ENCODE results near the gene NUP210L. TPM values are rescaled to one million over a fixed set of nuclear protein-coding genes. Genes with fewer than 3 reads are reported as not detected.

The NUP210L gene
- total RNA-seq (2021) = not detected in 2 replicates
- percentile 23 among the genes with signal in this experiment for Bru-seq, nascent RNA
- percentile 26 among the genes with signal in this experiment for BruChase-seq, experiment 1, labeled RNA remaining after a 2-hour chase
- percentile 21 among the genes with signal in this experiment for BruChase-seq, experiment 2, labeled RNA remaining after a 6-hour chase
- long read RNA-seq, partial matches to known transcripts = 0 of 3 reads
- long read RNA-seq, other reads (novel, unspliced or antisense) = 3 of 3 reads

GRCh38 chr1:154154534-154155191 is at the start of gene NUP210L:
NUP210L (minus strand) TSS chr1:154155073.
- TF ChIP-seq CTCF (conservative IDR thresholded peaks at IDR 0.05) (no peak), EZH2 (IDR thresholded peaks at IDR 0.05; ENCODE audit: low read depth) (no peak)
- POLR2A ChIA-PET (ENCODE audit: unreplicated experiment) = no interaction called here
- intact Hi-C loops (cut with micrococcal nuclease; ENCODE audit: unreplicated experiment) = no loop called here
- Histone ChIP-seq H2AFZ (no peak within 1 kb of the TSS), H3K9me3 (ENCODE audit: insufficient read depth, low read depth) (no peaks in the 10 kb centered on the region), H4K20me1 (ENCODE audit: insufficient read depth) (no peaks in the 10 kb centered on the region; the same call in none of the 2 replicates), H3K27me3 (ENCODE audit: insufficient read depth, low read depth) (no peaks in the 10 kb centered on the region), H3K4me2 (no peak within 1 kb of the TSS), H3K27ac (no peak within 1 kb of the TSS), H3K79me2 (ENCODE audit: low read depth) (no peaks in the 10 kb centered on the region), H3K4me3 (no peak within 1 kb of the TSS), H3K36me3 (ENCODE audit: low read depth) (0 out of 2 replicates have a peak, but pooled peaks cover 17% of the 10 kb centered on the region), H3K4me1 (replicated peaks; ENCODE audit: insufficient read depth) (no peaks in the 10 kb centered on the region), H3K9me2 (ENCODE audit: insufficient read depth) (no peaks in the 10 kb centered on the region), H3F3A (ENCODE audit: insufficient read depth, low read depth) (peaks cover 14% of the 10 kb centered on the region)
- no TSS peak for BruUV-seq (replicated peaks)
- no peak for DNase-seq
- CTCF ChIA-PET = no interaction called here

GRCh38 chr1:154199563-154199879 is 44.6 kb upstream of the NUP210L start:
- no peaks in the 10 kb centered on the region for H3K9me2 ChIP-seq (ENCODE audit: insufficient read depth)

More at GRCh38 chr1:154199563-154199879, 44.6 kb upstream of the NUP210L start:
- H4K20me1 ChIP-seq (ENCODE audit: insufficient read depth) = no peaks in the 10 kb centered on the region
- ChIA-PET CTCF (interaction anchor here (1.1 to 1.3 kb wide), 2 partner anchors 11 to 135 kb away, joined by 4 to 6 read pairs; no protein-coding TSS in a partner anchor), POLR2A (ENCODE audit: unreplicated experiment) (no interaction called here)
- no peaks in the 10 kb centered on the region for H3K79me2 ChIP-seq (ENCODE audit: low read depth)
- no peak for DNase-seq
- no peak overlapping the region for H3K27ac ChIP-seq
- H2AFZ ChIP-seq = no peak overlapping the region
- H3F3A ChIP-seq (ENCODE audit: insufficient read depth, low read depth) = peaks cover 5% of the 10 kb centered on the region; the same call in 1 of the 2 replicates
- H3K4me3 ChIP-seq = no peak overlapping the region
- H3K9me3 ChIP-seq (ENCODE audit: insufficient read depth, low read depth) = no peaks in the 10 kb centered on the region
- H3K4me1 ChIP-seq (replicated peaks; ENCODE audit: insufficient read depth) = no peaks in the 10 kb centered on the region
- H3K27me3 ChIP-seq (ENCODE audit: insufficient read depth, low read depth) = peaks cover 6% of the 10 kb centered on the region; the same call in 1 of the 2 replicates
- no TSS peak for BruUV-seq (replicated peaks)
- H3K36me3 ChIP-seq (ENCODE audit: low read depth) = no peaks in the 10 kb centered on the region
- TF ChIP-seq CTCF (conservative IDR thresholded peaks at IDR 0.05) (no peak), EZH2 (IDR thresholded peaks at IDR 0.05; ENCODE audit: low read depth) (no peak)
- 0 out of 2 replicates have a peak overlapping the region, but pooled peaks have one; percentile 21 for H3K4me2 ChIP-seq
- intact Hi-C loops (cut with micrococcal nuclease; ENCODE audit: unreplicated experiment) = loop anchor here (5.0 kb wide), 2 partner anchors 138 to 278 kb away; no protein-coding TSS in a partner anchor
